Measurements from ENCODE around the gene PSAPL1. TPM values are rescaled to one million over a fixed set of nuclear protein-coding genes. Genes with fewer than 3 reads are reported as not detected.

PSAPL1 gene
- total RNA-seq, 1 experiment from 2014 or later = 0.05 TPM

DNA sequence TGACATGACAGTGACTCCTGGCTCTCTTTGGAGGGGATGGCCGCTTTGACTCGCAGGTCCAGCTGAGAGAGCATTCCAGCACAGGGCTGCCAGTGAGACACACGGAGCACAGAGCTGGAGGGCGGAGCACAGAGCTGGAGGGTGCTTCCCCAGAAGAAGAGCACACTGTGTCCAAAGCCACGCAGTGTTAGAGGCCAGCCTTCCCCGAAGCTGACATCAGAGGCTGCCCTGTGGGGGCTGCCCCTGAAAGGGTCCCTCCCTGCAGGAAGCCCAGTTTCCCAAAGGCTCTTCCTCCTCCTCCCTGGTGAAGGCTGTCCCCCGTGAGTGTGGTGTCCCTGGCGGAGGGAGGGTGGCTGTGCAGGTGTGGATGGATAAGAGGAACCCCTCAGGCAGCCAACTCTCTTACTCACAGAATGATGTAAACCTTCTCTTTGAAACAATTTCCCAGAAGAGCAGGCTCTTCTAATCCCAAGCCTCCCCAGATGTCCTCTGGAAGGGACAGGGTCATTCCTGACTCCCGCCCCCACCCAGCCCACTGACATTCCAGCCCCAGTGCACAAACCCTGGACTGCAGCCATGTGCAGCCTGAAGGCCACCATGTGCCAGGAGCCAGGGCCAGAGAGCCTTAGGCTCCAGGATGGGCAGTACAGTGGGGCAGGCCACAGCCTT, 53.4 kb downstream of the PSAPL1 start:
- H3K36me3 ChIP-seq (ENCODE audit: control insufficient read depth in 1 of 2, insufficient read depth in 2 of 2, low read length in 2 of 2) = no peaks in the 10 kb centered on the region
- H3K27ac ChIP-seq (ENCODE audit: low read depth, low read length) = no peak overlapping the region
- ChIA-PET POLR2A (no interaction called here), CTCF (no interaction called here), RAD21 (ENCODE audit: low non-redundant PET in 1 of 2, low total read pairs in 2 of 2, uncharacterized antibody in 2 of 2, unreplicated experiment in 2 of 2) (no interaction called here)
- H3K4me1 ChIP-seq (ENCODE audit: control insufficient read depth in 1 of 2, insufficient read depth in 2 of 2, low read length in 2 of 2) = no peaks in the 10 kb centered on the region
- no peaks in the 10 kb centered on the region for H3K9me2 ChIP-seq (ENCODE audit: insufficient read depth)
- H3K4me2 ChIP-seq (ENCODE audit: low read length) = no peak overlapping the region
- no peaks in the 10 kb centered on the region for H4K20me1 ChIP-seq (ENCODE audit: insufficient read depth)
- no peaks in the 10 kb centered on the region for H3K9me3 ChIP-seq (ENCODE audit: control insufficient read depth in 1 of 2, insufficient read depth in 1 of 2, low read depth in 1 of 2, low read length in 2 of 2)
- H3K27me3 ChIP-seq (ENCODE audit: insufficient read depth, low read length) = no peaks in the 10 kb centered on the region
- no TSS peak for BruUV-seq (replicated peaks)
- no peak for DNase-seq (ENCODE audit: low read depth, low spot score)
- H2AFZ ChIP-seq (ENCODE audit: low read depth, low read length, poor library complexity, severe bottlenecking) = no peak overlapping the region
- H3K4me3 ChIP-seq (replicated peaks in 1 of 2; ENCODE audit: low read depth in 1 of 2, low read length in 2 of 2) = no peak overlapping the region
- no peak overlapping the region for H3K9ac ChIP-seq (ENCODE audit: low read length)
- H3K79me2 ChIP-seq (ENCODE audit: insufficient read depth, low read length) = no peaks in the 10 kb centered on the region
- ATAC-seq = peak; percentile 71; the same call in 1 of the 2 replicates
- TF ChIP-seq, protein P1, sequence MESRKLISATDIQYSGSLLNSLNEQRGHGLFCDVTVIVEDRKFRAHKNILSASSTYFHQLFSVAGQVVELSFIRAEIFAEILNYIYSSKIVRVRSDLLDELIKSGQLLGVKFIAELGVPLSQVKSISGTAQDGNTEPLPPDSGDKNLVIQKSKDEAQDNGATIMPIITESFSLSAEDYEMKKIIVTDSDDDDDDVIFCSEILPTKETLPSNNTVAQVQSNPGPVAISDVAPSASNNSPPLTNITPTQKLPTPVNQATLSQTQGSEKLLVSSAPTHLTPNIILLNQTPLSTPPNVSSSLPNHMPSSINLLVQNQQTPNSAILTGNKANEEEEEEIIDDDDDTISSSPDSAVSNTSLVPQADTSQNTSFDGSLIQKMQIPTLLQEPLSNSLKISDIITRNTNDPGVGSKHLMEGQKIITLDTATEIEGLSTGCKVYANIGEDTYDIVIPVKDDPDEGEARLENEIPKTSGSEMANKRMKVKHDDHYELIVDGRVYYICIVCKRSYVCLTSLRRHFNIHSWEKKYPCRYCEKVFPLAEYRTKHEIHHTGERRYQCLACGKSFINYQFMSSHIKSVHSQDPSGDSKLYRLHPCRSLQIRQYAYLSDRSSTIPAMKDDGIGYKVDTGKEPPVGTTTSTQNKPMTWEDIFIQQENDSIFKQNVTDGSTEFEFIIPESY (IDR thresholded peaks at IDR 0.05; ENCODE audit: extremely low read depth, insufficient replicate concordance, low read length) = no peak
- no peak for TF ChIP-seq ELF1 (IDR thresholded peaks at IDR 0.05; ENCODE audit: borderline replicate concordance, low read depth)
- no peak for TF ChIP-seq SIN3A (IDR thresholded peaks at IDR 0.05; ENCODE audit: low read depth)
- TF ChIP-seq YY1 (IDR thresholded peaks at IDR 0.05; ENCODE audit: extremely low read depth, insufficient replicate concordance, low read depth, low read length) = no peak
- TF ChIP-seq, protein P2, sequence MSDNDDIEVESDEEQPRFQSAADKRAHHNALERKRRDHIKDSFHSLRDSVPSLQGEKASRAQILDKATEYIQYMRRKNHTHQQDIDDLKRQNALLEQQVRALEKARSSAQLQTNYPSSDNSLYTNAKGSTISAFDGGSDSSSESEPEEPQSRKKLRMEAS (IDR thresholded peaks at IDR 0.05) = no peak
- no peak for TF ChIP-seq EGR1 (IDR thresholded peaks at IDR 0.05; ENCODE audit: low read depth)
- TF ChIP-seq, protein P3, sequence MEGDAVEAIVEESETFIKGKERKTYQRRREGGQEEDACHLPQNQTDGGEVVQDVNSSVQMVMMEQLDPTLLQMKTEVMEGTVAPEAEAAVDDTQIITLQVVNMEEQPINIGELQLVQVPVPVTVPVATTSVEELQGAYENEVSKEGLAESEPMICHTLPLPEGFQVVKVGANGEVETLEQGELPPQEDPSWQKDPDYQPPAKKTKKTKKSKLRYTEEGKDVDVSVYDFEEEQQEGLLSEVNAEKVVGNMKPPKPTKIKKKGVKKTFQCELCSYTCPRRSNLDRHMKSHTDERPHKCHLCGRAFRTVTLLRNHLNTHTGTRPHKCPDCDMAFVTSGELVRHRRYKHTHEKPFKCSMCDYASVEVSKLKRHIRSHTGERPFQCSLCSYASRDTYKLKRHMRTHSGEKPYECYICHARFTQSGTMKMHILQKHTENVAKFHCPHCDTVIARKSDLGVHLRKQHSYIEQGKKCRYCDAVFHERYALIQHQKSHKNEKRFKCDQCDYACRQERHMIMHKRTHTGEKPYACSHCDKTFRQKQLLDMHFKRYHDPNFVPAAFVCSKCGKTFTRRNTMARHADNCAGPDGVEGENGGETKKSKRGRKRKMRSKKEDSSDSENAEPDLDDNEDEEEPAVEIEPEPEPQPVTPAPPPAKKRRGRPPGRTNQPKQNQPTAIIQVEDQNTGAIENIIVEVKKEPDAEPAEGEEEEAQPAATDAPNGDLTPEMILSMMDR (IDR thresholded peaks at IDR 0.05 in 2 of 3, conservative IDR thresholded peaks at IDR 0.05 in 1 of 3; ENCODE audit: borderline replicate concordance in 1 of 3, insufficient read depth in 1 of 3, low read depth in 2 of 3, low read length in 2 of 3) = no peak
- TF ChIP-seq ZFX (IDR thresholded peaks at IDR 0.05) = no peak
- TF ChIP-seq CBX3 (IDR thresholded peaks at IDR 0.05; ENCODE audit: low read depth) = no peak
- no peak for TF ChIP-seq POLR2AphosphoS5 (IDR thresholded peaks at IDR 0.05; ENCODE audit: low read depth, low read length)
- TF ChIP-seq SRF (IDR thresholded peaks at IDR 0.05; ENCODE audit: low read depth) = no peak
- no peak for TF ChIP-seq FOSL1 (IDR thresholded peaks at IDR 0.05; ENCODE audit: low read depth)
- TF ChIP-seq POLR2A (IDR thresholded peaks at IDR 0.05; ENCODE audit: borderline replicate concordance, extremely low read depth, insufficient read depth, insufficient read length) = no peak
- no peak for TF ChIP-seq RAD21 (IDR thresholded peaks at IDR 0.05; ENCODE audit: low read depth)
- intact Hi-C loops (cut with micrococcal nuclease) = no loop called here

Small RNA genes lying within 50 kb of the gene (microRNA-seq; reads per million reads assigned to microRNA genes)
- gene MIR4274 (ENCODE audit: borderline number of aligned reads) = not detected

Other genes with a start within 250 kb of the PSAPL1 start
- 0.37 TPM for gene SORCS2, start 242.4 kb downstream of the PSAPL1 start, total RNA-seq (2021; ENCODE audit: unreplicated experiment)